HEK293 (cell line): ENCODE results near the gene JPH2.

Experiments used
- PRDM10 ChIP-seq: fragments of 450-650 bp; formaldehyde crosslinking; IDR thresholded peaks from 2 replicates; pipeline ENCODE4 v1.5.1; 2016; ENCODE audit warnings: missing biosample characterization, missing genetic modification characterization
- ZBTB20 ChIP-seq: fragments of 450-650 bp; formaldehyde crosslinking; IDR thresholded peaks from 2 replicates; pipeline ENCODE4 v1.5.1; 2016; ENCODE audit warnings: missing biosample characterization, missing genetic modification characterization
- ZBTB26 ChIP-seq: fragments of 450-650 bp; formaldehyde crosslinking; optimal IDR thresholded peaks from 2 replicates; pipeline ENCODE3; 2016; ENCODE audit warnings: missing biosample characterization, mild to moderate bottlenecking, missing genetic modification characterization
- ZBTB49 ChIP-seq: fragments of 450-650 bp; formaldehyde crosslinking; IDR thresholded peaks from 2 replicates; pipeline ENCODE4 v1.5.1; 2016; ENCODE audit warnings: missing biosample characterization, missing genetic modification characterization, low read depth
- ZEB2 ChIP-seq: fragments of 450-650 bp; formaldehyde crosslinking; IDR thresholded peaks from 2 replicates; pipeline ENCODE4 v1.5.1; 2016; ENCODE audit warnings: missing biosample characterization, missing genetic modification characterization
- ZNF10 ChIP-seq: fragments of 450-650 bp; formaldehyde crosslinking; IDR thresholded peaks from 2 replicates; pipeline ENCODE4 v1.5.1; 2017; ENCODE audit warnings: missing biosample characterization, missing genetic modification characterization
- ZNF114 ChIP-seq: fragments of 450-650 bp; formaldehyde crosslinking; IDR thresholded peaks from 2 replicates; pipeline ENCODE4 v1.5.0; 2017; ENCODE audit warnings: missing biosample characterization, missing genetic modification characterization
- ZNF174 ChIP-seq: fragments of 450-650 bp; formaldehyde crosslinking; IDR thresholded peaks from 2 replicates; pipeline ENCODE4 v1.5.0; 2017; ENCODE audit warnings: missing biosample characterization, mild to moderate bottlenecking, missing genetic modification characterization
- ZNF24 ChIP-seq: fragments of 450-650 bp; formaldehyde crosslinking; IDR thresholded peaks from 2 replicates; pipeline ENCODE4 v1.5.1; 2016; ENCODE audit warnings: missing biosample characterization, missing genetic modification characterization
- ZNF274 ChIP-seq, 2 experiments: fragments of 200-500 bp in 1 of 2; fragments of 450-650 bp in 1 of 2; sonication (Bioruptor generic) in 1 of 2; formaldehyde crosslinking in 1 of 2; IDR thresholded peaks; 2 replicates each; pipeline versions ENCODE4 v1.5.1 to v1.6.1; 2014 to 2016; ENCODE audit warnings: borderline replicate concordance in 1 of 2, inconsistent platforms in 1 of 2, low read length in 1 of 2, missing biosample characterization in 1 of 2, missing genetic modification characterization in 1 of 2
- TF ChIP-seq, protein P1 (sequence below): fragments of 450-650 bp; formaldehyde crosslinking; IDR thresholded peaks from 2 replicates; pipeline ENCODE4 v1.5.1; 2016; ENCODE audit warnings: missing biosample characterization, missing genetic modification characterization

DNA sequence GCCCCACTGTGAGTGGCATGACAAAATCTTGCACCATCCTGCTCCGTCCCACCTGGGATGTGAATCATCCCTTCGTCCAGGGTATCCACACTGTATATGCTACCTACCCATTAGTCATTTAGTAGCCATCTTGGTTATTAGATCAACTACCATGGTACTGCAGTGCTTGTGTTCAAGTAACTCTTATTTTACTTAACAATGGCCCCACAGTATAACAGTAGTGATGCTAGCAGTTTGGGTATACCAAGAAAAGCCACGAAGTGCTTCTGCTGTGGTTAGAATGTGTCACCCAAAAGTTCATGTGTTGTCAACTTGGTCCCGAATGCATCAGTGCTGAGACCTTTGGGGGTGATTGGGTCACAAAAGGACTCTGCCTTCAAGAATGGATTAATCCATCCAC is 11.9 kb upstream of the JPH2 start:
- TF ChIP-seq ZBTB26 (tag by site-specific recombination): no peak
- TF ChIP-seq ZNF24 (tag by site-specific recombination): no peak
- TF ChIP-seq, protein P1, sequence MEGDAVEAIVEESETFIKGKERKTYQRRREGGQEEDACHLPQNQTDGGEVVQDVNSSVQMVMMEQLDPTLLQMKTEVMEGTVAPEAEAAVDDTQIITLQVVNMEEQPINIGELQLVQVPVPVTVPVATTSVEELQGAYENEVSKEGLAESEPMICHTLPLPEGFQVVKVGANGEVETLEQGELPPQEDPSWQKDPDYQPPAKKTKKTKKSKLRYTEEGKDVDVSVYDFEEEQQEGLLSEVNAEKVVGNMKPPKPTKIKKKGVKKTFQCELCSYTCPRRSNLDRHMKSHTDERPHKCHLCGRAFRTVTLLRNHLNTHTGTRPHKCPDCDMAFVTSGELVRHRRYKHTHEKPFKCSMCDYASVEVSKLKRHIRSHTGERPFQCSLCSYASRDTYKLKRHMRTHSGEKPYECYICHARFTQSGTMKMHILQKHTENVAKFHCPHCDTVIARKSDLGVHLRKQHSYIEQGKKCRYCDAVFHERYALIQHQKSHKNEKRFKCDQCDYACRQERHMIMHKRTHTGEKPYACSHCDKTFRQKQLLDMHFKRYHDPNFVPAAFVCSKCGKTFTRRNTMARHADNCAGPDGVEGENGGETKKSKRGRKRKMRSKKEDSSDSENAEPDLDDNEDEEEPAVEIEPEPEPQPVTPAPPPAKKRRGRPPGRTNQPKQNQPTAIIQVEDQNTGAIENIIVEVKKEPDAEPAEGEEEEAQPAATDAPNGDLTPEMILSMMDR (tag by site-specific recombination): no peak
- no peak for TF ChIP-seq ZNF274 (IDR thresholded peaks at IDR 0.05; ENCODE audit: low read length)
- no peak for TF ChIP-seq ZNF274 (tag by site-specific recombination; IDR thresholded peaks at IDR 0.05; ENCODE audit: borderline replicate concordance)
- TF ChIP-seq ZBTB20 (tag by site-specific recombination): no peak
- TF ChIP-seq ZNF174 (tag by site-specific recombination): no peak
- TF ChIP-seq PRDM10 (tag by site-specific recombination): no peak
- no peak for TF ChIP-seq ZEB2 (tag by site-specific recombination)
- no peak for TF ChIP-seq ZNF10 (tag by site-specific recombination)
- no peak for TF ChIP-seq ZNF114 (tag by site-specific recombination)
- no peak for TF ChIP-seq ZBTB49 (tag by site-specific recombination)
